DND-41 (cell line): Measurements from ENCODE around the gene DMKN.

ENCODE experiments used
- ATAC-seq: fragments of 200-7000 bp; cut with Tn5 transposase; 3 replicates; pipeline ENCODE4 v1.9.1; 2021; ENCODE audit warnings: low read depth; ENCODE audit not compliant: insufficient read depth
- DNase-seq: peaks from one replicate; pipeline ENCODE4 v3.0.0-alpha.2; 2020
- H2AFZ ChIP-seq: 2 replicates; pipeline ENCODE4 v1.6.0; 2012; ENCODE audit warnings: low read depth, low read length
- H3K27ac ChIP-seq: 2 replicates; pipeline ENCODE4 v1.5.1; 2012; ENCODE audit warnings: low read length, inconsistent platforms
- H3K27me3 ChIP-seq: fragments of 200-600 bp; sonication (generic); 2 replicates; pipeline ENCODE4 v1.6.0; 2012; ENCODE audit warnings: low read length, mild to moderate bottlenecking, inconsistent platforms; ENCODE audit not compliant: insufficient read depth, poor library complexity
- H3K36me3 ChIP-seq: 2 replicates; pipeline ENCODE4 v1.5.1; 2012; ENCODE audit warnings: low read length, inconsistent platforms; ENCODE audit not compliant: insufficient read depth
- H3K4me1 ChIP-seq: 2 replicates; pipeline ENCODE4 v1.5.1; 2012; ENCODE audit warnings: mild to moderate bottlenecking, low read length; ENCODE audit not compliant: insufficient read depth
- H3K4me2 ChIP-seq: 2 replicates; pipeline ENCODE4 v1.6.0; 2012; ENCODE audit warnings: mild to moderate bottlenecking, moderate library complexity, low read length, inconsistent platforms; ENCODE audit not compliant: insufficient read depth
- H3K4me3 ChIP-seq, 2 experiments: fragments of 200-600 bp in 1 of 2; shearing (Covaris generic) in 1 of 2; 2 replicates each; pipeline ENCODE4 v1.5.1; 2012 to 2016; ENCODE audit warnings: inconsistent platforms in 2 of 2, low read length in 2 of 2, mild to moderate bottlenecking in 2 of 2, low read depth in 1 of 2, moderate library complexity in 1 of 2
- H3K79me2 ChIP-seq: 2 replicates; pipeline ENCODE4 v1.6.0; 2012; ENCODE audit warnings: low read length, inconsistent platforms; ENCODE audit not compliant: insufficient read depth
- H3K9ac ChIP-seq: 2 replicates; pipeline ENCODE4 v1.6.0; 2012; ENCODE audit warnings: low read depth, mild to moderate bottlenecking, inconsistent platforms, low read length, moderate library complexity
- H3K9me3 ChIP-seq: 2 replicates; pipeline ENCODE4 v1.5.1; 2012; ENCODE audit warnings: low read length, moderate library complexity, mild to moderate bottlenecking, inconsistent platforms; ENCODE audit not compliant: insufficient read depth, severe bottlenecking
- H4K20me1 ChIP-seq: 2 replicates; pipeline ENCODE4 v1.6.0; 2012; ENCODE audit warnings: low read length; ENCODE audit not compliant: insufficient read depth
- EZH2 ChIP-seq: IDR thresholded peaks from 3 replicates; pipeline ENCODE4 v1.6.1; 2012; ENCODE audit warnings: borderline replicate concordance, low read depth, mild to moderate bottlenecking, moderate library complexity, low read length, inconsistent platforms; ENCODE audit not compliant: severe bottlenecking
- TF ChIP-seq, protein P1 (sequence below): IDR thresholded peaks from 2 replicates; pipeline ENCODE4 v1.5.1; 2012; ENCODE audit warnings: borderline replicate concordance, low read length, moderate library complexity, mild to moderate bottlenecking; ENCODE audit not compliant: poor library complexity, severe bottlenecking; ENCODE audit errors: extremely low read depth

DMKN gene, protein sequence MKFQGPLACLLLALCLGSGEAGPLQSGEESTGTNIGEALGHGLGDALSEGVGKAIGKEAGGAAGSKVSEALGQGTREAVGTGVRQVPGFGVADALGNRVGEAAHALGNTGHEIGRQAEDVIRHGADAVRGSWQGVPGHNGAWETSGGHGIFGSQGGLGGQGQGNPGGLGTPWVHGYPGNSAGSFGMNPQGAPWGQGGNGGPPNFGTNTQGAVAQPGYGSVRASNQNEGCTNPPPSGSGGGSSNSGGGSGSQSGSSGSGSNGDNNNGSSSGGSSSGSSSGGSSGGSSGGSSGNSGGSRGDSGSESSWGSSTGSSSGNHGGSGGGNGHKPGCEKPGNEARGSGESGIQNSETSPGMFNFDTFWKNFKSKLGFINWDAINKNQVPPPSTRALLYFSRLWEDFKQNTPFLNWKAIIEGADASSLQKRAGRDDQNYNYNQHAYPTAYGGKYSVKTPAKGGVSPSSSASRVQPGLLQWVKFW

DNA sequence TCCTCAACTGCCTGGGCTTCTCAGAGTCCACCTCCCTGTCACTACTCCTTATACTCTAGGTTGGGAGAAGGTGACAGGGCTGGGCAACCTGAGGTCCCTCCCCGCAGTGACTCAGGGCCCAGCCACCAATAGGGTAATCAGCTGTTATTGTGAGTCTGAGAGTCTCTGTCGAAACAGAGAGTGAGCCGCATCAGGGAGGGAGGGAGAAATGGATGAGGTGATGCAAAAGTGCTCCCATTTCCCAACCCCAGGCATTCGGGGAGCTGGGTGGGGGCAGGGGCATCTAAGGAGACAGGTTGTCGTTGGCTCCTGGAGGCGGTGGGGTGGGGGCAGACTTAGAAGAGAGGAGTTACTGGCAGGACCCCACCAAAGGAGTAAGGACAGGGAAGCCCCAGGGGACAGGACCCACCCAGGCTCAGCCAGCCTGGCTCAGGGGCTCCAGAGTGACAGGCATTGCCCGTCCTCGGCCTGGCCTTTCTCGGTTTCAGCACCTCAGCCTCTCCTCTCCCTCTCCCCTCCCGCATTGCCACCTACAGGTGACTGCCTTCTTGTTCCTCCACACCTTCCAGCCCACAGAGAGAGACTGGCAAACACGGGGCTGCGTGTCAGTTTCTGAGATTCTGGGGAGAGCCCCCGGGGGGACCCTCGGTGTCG is at the start of gene DMKN:
Gene DMKN, minus strand, starts transcription at position 22 of the 654 bp plus-strand sequence. CDS start 174 bp downstream, outside the sequence.
- Histone ChIP-seq H3K27ac (no peak within 1 kb of the TSS), H3K4me3 (no peak within 1 kb of the TSS), H3K36me3 (no peaks in the 10 kb centered on the region), H3K27me3 (peaks cover 15% of the 10 kb centered on the region), H3K4me1 (no peaks in the 10 kb centered on the region), H3K9ac (no peak within 1 kb of the TSS), H3K9me3 (no peaks in the 10 kb centered on the region), H4K20me1 (no peaks in the 10 kb centered on the region; the same call in 1 of the 2 replicates), H3K4me2 (no peak within 1 kb of the TSS), H2AFZ (no peak within 1 kb of the TSS), H3K79me2 (no peaks in the 10 kb centered on the region)
- TF ChIP-seq, protein P1, sequence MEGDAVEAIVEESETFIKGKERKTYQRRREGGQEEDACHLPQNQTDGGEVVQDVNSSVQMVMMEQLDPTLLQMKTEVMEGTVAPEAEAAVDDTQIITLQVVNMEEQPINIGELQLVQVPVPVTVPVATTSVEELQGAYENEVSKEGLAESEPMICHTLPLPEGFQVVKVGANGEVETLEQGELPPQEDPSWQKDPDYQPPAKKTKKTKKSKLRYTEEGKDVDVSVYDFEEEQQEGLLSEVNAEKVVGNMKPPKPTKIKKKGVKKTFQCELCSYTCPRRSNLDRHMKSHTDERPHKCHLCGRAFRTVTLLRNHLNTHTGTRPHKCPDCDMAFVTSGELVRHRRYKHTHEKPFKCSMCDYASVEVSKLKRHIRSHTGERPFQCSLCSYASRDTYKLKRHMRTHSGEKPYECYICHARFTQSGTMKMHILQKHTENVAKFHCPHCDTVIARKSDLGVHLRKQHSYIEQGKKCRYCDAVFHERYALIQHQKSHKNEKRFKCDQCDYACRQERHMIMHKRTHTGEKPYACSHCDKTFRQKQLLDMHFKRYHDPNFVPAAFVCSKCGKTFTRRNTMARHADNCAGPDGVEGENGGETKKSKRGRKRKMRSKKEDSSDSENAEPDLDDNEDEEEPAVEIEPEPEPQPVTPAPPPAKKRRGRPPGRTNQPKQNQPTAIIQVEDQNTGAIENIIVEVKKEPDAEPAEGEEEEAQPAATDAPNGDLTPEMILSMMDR: no peak
- TF ChIP-seq EZH2: no peak
- no peak for ATAC-seq
- DNase-seq: no peak

- no peak for DNase-seq
- Histone ChIP-seq H4K20me1 (no peaks in the 10 kb centered on the region), H3K4me3 (no peak overlapping the region), H3K4me2 (no peak overlapping the region), H3K4me1 (no peaks in the 10 kb centered on the region), H3K27me3 (no peaks in the 10 kb centered on the region), H3K36me3 (no peaks in the 10 kb centered on the region), H3K9ac (no peak overlapping the region), H3K79me2 (no peaks in the 10 kb centered on the region), H2AFZ (no peak overlapping the region), H3K9me3 (no peaks in the 10 kb centered on the region), H3K27ac (no peak overlapping the region)
- ATAC-seq: no peak
- TF ChIP-seq, protein P1: no peak
- no peak for TF ChIP-seq EZH2
These were observed 49.3 kb upstream of the DMKN start for GRCh38 chr19:35562776-35563175.

DNA sequence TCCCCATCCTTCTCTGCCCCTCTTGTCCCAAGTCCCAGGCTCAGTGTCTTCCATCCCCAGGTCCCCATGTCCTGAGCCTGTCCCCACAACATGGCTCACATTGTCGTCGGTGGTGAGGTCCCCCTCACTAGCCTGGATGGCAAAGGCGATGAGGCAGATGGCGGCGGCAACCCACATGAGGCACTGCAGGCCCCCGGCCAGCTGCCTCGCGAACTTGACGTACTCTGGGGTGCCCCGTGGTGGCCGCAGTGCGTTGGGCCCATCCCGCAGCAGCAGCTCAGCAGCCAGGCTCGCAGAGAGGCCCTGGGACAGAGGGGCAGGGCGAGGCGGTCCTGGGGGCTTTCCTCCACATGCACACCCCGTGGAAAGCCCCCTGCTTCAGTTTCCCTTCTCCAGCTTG is 48.9 kb upstream of the DMKN start:
- Histone ChIP-seq H3K27ac (no peak overlapping the region), H3K9me3 (no peaks in the 10 kb centered on the region), H3K4me3 (no peak overlapping the region), H3K27me3 (no peaks in the 10 kb centered on the region), H3K9ac (no peak overlapping the region), H3K4me2 (no peak overlapping the region), H2AFZ (no peak overlapping the region), H3K79me2 (no peaks in the 10 kb centered on the region), H4K20me1 (no peaks in the 10 kb centered on the region), H3K4me1 (no peaks in the 10 kb centered on the region), H3K36me3 (no peaks in the 10 kb centered on the region)
- ATAC-seq (no peak), DNase-seq (no peak)
- TF ChIP-seq EZH2: no peak
- TF ChIP-seq, protein P1: no peak
